Endothelial cell of umbilical vein (primary cell): Measurements from ENCODE around the gene LRFN2. TPM values are rescaled to one million over a fixed set of nuclear protein-coding genes. Genes with fewer than 3 reads are reported as not detected.

Source experiments
- BruUV-seq: library from RNA; stranded (reverse); fragments of 400-500 nt; replicated peaks from 2 replicates; lab custom pipeline; 2021; lab: Mats Ljungman, UMichigan
- CTCF ChIA-PET: fragments of 300-600, 350-600 bp; sonication (Branson Sonifier 250); formaldehyde crosslinking; loops from one replicate; lab custom pipeline; 2021; ENCODE audit warnings: antibody characterized with exemption, inconsistent platforms; lab: Charles Lee
- POLR2A ChIA-PET: fragments of 300-600, 350-600 bp; sonication (Branson Sonifier 250); formaldehyde crosslinking; loops from one replicate; lab custom pipeline; 2021; ENCODE audit warnings: antibody characterized with exemption, inconsistent platforms; lab: Charles Lee
- DNase-seq: peaks from one replicate; pipeline ENCODE4 v3.0.0-alpha.2; 2011; ENCODE audit warnings: low read depth, low spot score
- FAIRE-seq: peaks from 2 replicates; lab custom pipeline; 2011; peaks lifted over from hg19 to GRCh38; lab: Jason Lieb, UNC
- H2AFZ ChIP-seq: 2 replicates; pipeline ENCODE4 v1.6.0; 2012; ENCODE audit warnings: low read depth, low read length, control low read depth, inconsistent platforms
- H3K27ac ChIP-seq: 2 replicates; pipeline ENCODE4 v1.5.1; 2011; ENCODE audit warnings: low read depth, mild to moderate bottlenecking, control low read depth, low read length, moderate library complexity; ENCODE audit not compliant: insufficient read depth
- H3K27me3 ChIP-seq, 2 experiments: 2 replicates each; pipeline versions ENCODE4 v1.6.0 to v1.6.1; 2011; ENCODE audit warnings: low read length in 2 of 2, mixed read lengths in 1 of 2; ENCODE audit not compliant: control insufficient read depth in 2 of 2, insufficient read depth in 2 of 2
- H3K36me3 ChIP-seq, 2 experiments: 2 replicates in 1 of 2; 3 replicates in 1 of 2; pipeline ENCODE4 v1.5.1; 2011; ENCODE audit warnings: low read length in 2 of 2, mild to moderate bottlenecking in 1 of 2, moderate library complexity in 1 of 2; ENCODE audit not compliant: control insufficient read depth in 2 of 2, insufficient read depth in 2 of 2; ENCODE audit errors: extremely low read depth in 1 of 2
- H3K4me1 ChIP-seq: 3 replicates; pipeline ENCODE4 v1.5.1; 2011; ENCODE audit warnings: mild to moderate bottlenecking, low read length; ENCODE audit not compliant: control insufficient read depth, insufficient read depth; ENCODE audit errors: extremely low read depth
- H3K4me2 ChIP-seq: 2 replicates; pipeline ENCODE4 v1.6.1; 2011; ENCODE audit warnings: low read length, control low read depth, mixed read lengths; ENCODE audit not compliant: insufficient read depth
- H3K4me3 ChIP-seq, 3 experiments: fragments of 200-600 bp in 1 of 3; sonication (generic), shearing (Covaris generic) in 1 of 3; replicated peaks in 1 of 3; 2 replicates each; pipeline ENCODE4 v1.5.1; 2011 to 2016; ENCODE audit warnings: control low read depth in 3 of 3, low read length in 3 of 3, mild to moderate bottlenecking in 2 of 3, inconsistent platforms in 1 of 3, low read depth in 1 of 3, moderate library complexity in 1 of 3; ENCODE audit not compliant: insufficient read depth in 1 of 3
- H3K79me2 ChIP-seq: 2 replicates; pipeline ENCODE4 v1.6.0; 2012; ENCODE audit warnings: low read length, inconsistent platforms; ENCODE audit not compliant: control insufficient read depth, insufficient read depth
- H3K9ac ChIP-seq: replicated peaks from 2 replicates; pipeline ENCODE3; 2011; ENCODE audit warnings: low read length, control low read depth; ENCODE audit not compliant: insufficient read depth; ENCODE audit errors: extremely low read depth
- H3K9me1 ChIP-seq: replicated peaks from 3 replicates; pipeline ENCODE4 v1.6.0; 2011; ENCODE audit warnings: mild to moderate bottlenecking, low read length; ENCODE audit not compliant: control insufficient read depth, insufficient read depth; ENCODE audit errors: extremely low read depth
- H3K9me3 ChIP-seq: replicated peaks from 2 replicates; pipeline ENCODE4 v1.5.1; 2012; ENCODE audit warnings: low read length, inconsistent platforms; ENCODE audit not compliant: control insufficient read depth, insufficient read depth
- H4K20me1 ChIP-seq: replicated peaks from 2 replicates; pipeline ENCODE3; 2011; ENCODE audit warnings: mild to moderate bottlenecking, low read length; ENCODE audit not compliant: control insufficient read depth, insufficient read depth; ENCODE audit errors: extremely low read depth
- EZH2 ChIP-seq: IDR thresholded peaks from 2 replicates; pipeline ENCODE4 v1.6.1; 2012; ENCODE audit warnings: borderline replicate concordance, low read depth, mild to moderate bottlenecking, moderate library complexity, low read length, inconsistent platforms; ENCODE audit not compliant: severe bottlenecking
- FOS ChIP-seq: IDR thresholded peaks from 2 replicates; pipeline ENCODE4 v1.6.1; 2011; ENCODE audit warnings: mild to moderate bottlenecking, low read length, moderate library complexity, borderline replicate concordance; ENCODE audit not compliant: insufficient read depth
- GATA2 ChIP-seq: IDR thresholded peaks from 2 replicates; pipeline ENCODE4 v1.7.0; 2011; ENCODE audit warnings: low read depth, mild to moderate bottlenecking, moderate library complexity, mixed read lengths, low read length; ENCODE audit not compliant: insufficient read length, insufficient read depth
- JUN ChIP-seq: IDR thresholded peaks from 2 replicates; pipeline ENCODE4 v1.6.1; 2011; ENCODE audit warnings: borderline replicate concordance, low read depth; ENCODE audit not compliant: insufficient read length, insufficient read depth
- MYC ChIP-seq: IDR thresholded peaks from one replicate; pipeline ENCODE4 v1.6.1; 2011; ENCODE audit warnings: mild to moderate bottlenecking, low read depth, low read length
- POLR2A ChIP-seq: IDR thresholded peaks from 2 replicates; pipeline ENCODE4 v1.6.1; 2012; ENCODE audit warnings: low read depth, mild to moderate bottlenecking, control low read depth, low read length
- POLR2AphosphoS5 ChIP-seq: IDR thresholded peaks from 2 replicates; pipeline ENCODE4 v1.6.1; 2012; ENCODE audit warnings: low read depth, mild to moderate bottlenecking, control low read depth, low read length, moderate library complexity; ENCODE audit not compliant: insufficient read depth
- dilution Hi-C: fragments of 300-500 bp; cut with MboI; formaldehyde crosslinking; loops from one replicate; pipeline ENCODE4 v1.15.0; 2019; ENCODE audit warnings: low sequenced_read_pairs; ENCODE audit not compliant: extremely low pct_ligation_motif_present
- intact Hi-C: fragments of 100-400 bp; cut with micrococcal nuclease; formaldehyde crosslinking; loops from one replicate; pipeline ENCODE4 v1.10.0; 2022
- polyA plus RNA-seq, 4 experiments: library from polyadenylated mRNA; depleted of rRNA in 3 of 4; stranded (reverse) in 3 of 4; unstranded in 1 of 4; fragments of >200 nt; gene quantifications; 2 replicates each; pipeline versions ENCODE4 v1.2.1 to v1.2.3, GENCODE V29; 2011 to 2012; ENCODE audit warnings: missing spikeins in 1 of 4
- total RNA-seq: library from RNA; stranded (reverse); gene quantifications from 2 replicates; pipeline ENCODE4 v1.2.3, GENCODE V29; 2021
- TF ChIP-seq, protein P1 (sequence below): IDR thresholded peaks from 2 replicates; pipeline ENCODE4 v1.6.1; 2011; ENCODE audit not compliant: insufficient read depth, insufficient read length
- TF ChIP-seq, protein P2 (sequence below), 2 donors: IDR thresholded peaks; 1 replicate in 1 of 2; 2 replicates in 1 of 2; pipeline ENCODE4 v1.5.1; 2011; ENCODE audit warnings: low read length in 2 of 2, mild to moderate bottlenecking in 2 of 2, moderate library complexity in 2 of 2, control low read depth in 1 of 2, inconsistent platforms in 1 of 2, low read depth in 1 of 2; ENCODE audit not compliant: insufficient read depth in 1 of 2; ENCODE audit errors: extremely low read depth in 1 of 2

LRFN2 gene
- total and polyA plus RNA-seq, 2 donors (not counting 3 experiments of a cell fraction or from before 2014, with no cell fraction given): not detected

DNA sequence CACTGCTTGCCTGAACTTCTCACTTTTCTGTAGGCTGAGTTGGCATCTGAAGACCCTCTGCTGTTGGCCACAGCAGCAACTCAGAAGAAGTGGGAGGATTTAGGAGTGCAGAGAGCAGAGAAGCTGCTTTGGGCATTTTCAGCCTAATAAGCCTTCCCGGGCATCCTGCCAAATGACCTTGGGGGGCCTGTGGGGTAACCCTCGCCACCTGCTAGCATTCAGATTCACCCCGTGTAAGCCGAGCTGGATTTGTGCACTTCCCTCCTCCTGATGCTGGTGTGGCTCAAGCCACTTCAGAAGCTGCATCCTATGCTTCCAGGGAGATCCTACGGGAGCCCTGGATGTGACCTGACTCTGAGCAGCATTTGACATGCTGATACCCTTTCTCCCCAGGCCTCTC lies 114.8 kb downstream of the LRFN2 start:
- no peak for FAIRE-seq
- CTCF ChIA-PET: no interaction called here
- POLR2A ChIA-PET: no interaction called here

More for the DNA sequence above, 114.8 kb downstream of the LRFN2 start:
- H3K27ac ChIP-seq: no peak overlapping the region
- intact Hi-C loops: no loop called here
- no peak overlapping the region for H3K4me2 ChIP-seq
- TF ChIP-seq POLR2A (no peak), JUN (no peak), POLR2AphosphoS5 (no peak), GATA2 (no peak), EZH2 (no peak), FOS (no peak), MYC (no peak)
- TF ChIP-seq, protein P1, sequence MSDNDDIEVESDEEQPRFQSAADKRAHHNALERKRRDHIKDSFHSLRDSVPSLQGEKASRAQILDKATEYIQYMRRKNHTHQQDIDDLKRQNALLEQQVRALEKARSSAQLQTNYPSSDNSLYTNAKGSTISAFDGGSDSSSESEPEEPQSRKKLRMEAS: no peak
- TF ChIP-seq, protein P2, sequence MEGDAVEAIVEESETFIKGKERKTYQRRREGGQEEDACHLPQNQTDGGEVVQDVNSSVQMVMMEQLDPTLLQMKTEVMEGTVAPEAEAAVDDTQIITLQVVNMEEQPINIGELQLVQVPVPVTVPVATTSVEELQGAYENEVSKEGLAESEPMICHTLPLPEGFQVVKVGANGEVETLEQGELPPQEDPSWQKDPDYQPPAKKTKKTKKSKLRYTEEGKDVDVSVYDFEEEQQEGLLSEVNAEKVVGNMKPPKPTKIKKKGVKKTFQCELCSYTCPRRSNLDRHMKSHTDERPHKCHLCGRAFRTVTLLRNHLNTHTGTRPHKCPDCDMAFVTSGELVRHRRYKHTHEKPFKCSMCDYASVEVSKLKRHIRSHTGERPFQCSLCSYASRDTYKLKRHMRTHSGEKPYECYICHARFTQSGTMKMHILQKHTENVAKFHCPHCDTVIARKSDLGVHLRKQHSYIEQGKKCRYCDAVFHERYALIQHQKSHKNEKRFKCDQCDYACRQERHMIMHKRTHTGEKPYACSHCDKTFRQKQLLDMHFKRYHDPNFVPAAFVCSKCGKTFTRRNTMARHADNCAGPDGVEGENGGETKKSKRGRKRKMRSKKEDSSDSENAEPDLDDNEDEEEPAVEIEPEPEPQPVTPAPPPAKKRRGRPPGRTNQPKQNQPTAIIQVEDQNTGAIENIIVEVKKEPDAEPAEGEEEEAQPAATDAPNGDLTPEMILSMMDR (IDR thresholded peaks at IDR 0.05; ENCODE audit: extremely low read depth in 1 of 2, insufficient read depth in 1 of 2, low read depth in 1 of 2, low read length in 2 of 2): no peak
- DNase-seq: no peak
- H3K9ac ChIP-seq: no peak overlapping the region
- BruUV-seq: no TSS peak
- H2AFZ ChIP-seq: no peak overlapping the region
- no peaks in the 10 kb centered on the region for H3K27me3 ChIP-seq
- no peak overlapping the region for H3K4me3 ChIP-seq
- H3K79me2 ChIP-seq: no peaks in the 10 kb centered on the region
- H3K36me3 ChIP-seq: no peaks in the 10 kb centered on the region
- no peaks in the 10 kb centered on the region for H3K9me1 ChIP-seq
- no peaks in the 10 kb centered on the region for H3K9me3 ChIP-seq
- H4K20me1 ChIP-seq: no peaks in the 10 kb centered on the region
- dilution Hi-C loops: no loop called here
- no peaks in the 10 kb centered on the region for H3K4me1 ChIP-seq
